Activated naive CD4-positive, alpha-beta T cell treated with anti-CD3 and anti-CD28 coated beads, Interleukin-2, amount 10 ng/mL, durations not matched to agents 5 hours and 36 hours (primary cell): ENCODE results near the gene HNRNPR. TPM values are rescaled to one million over a fixed set of nuclear protein-coding genes. Genes with fewer than 3 reads are reported as not detected.

Source experiments
- total RNA-seq, 2 experiments: library from RNA; stranded (reverse); gene quantifications; one replicate each; pipeline ENCODE4 v1.2.3, GENCODE V29; 2021

Gene HNRNPR
- total RNA-seq = 100 to 1,000 TPM; 157 to 163 TPM

DNA sequence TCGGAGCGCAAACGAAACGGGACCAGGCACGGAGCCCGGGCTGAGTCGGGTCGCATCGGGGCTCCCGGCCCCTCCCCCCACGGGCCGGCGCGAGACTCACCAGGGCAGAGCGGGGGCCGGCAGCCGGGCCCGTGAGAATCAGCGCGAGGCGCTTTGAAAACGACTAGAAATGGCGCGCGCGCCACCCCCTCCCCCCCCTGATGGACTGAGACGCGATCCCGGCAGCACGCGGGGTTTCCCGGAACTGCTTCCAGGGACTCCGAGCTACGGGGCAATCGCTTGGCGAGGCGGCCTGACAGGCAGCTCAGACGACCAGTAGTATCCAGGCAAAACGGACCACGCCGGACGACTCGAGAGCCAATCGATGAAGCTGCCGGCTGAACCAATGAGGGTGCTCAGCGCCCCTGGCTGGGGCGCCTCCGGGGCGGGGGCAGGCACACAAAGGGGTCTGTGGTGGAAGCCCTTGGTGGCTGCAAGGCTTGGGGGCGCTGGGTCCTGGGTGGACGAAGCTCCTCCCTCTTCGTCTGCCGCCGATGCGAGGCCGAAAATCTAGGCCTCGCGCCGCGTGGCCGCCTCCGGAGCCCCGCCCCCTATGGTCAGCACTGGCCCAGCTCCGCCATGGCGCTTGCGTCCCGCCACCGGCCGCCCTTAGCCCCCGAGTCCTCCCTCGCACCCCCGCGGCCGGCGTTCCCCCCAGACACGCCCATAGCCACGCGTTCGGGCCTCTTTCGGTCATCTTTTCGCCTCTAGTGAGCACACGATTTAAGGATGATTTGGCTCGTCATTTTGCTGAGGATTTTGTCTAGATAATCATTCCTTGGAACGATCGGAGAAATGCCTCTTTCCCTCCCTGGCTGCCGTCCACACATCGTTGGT lies at the start of gene HNRNPR:
Gene HNRNPR, minus strand, starts transcription at position 174 of the 876 bp plus-strand sequence. CDS start 3,276 bp downstream, outside the sequence.

DNA sequence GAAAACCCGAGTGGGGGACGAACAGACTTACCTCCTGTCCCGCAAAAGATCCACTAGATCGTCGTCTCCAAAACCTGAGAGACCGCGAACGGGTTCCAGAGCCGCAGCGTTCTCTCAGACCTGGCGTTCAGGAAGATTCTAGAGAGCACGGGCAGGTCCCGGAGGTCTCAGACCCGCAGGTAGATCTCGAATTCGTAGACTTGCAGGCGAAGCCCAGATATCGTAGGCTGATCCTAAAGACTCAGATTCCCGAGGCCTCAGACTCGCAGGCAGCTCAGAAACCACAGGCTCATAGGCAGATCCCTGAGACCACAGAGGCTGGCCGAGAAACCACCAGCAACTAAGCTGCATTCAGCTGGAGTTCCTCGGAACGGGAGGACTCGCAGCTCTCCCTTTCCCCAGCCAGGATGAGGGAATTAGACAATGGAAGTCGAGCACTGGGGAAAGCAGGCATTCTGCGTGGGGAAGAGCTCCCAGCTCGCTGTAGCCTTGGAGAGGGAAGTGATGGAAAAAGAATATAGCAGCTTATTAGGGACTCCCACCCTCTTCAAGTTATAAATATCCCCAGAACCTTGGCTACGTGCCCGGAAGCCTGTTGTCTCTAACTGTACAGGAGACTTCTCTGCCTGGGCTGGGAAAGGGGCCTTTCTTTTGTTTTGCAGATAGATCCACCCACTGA lies 25.4 kb upstream of the HNRNPR start, which contains the start of gene ZNF436:
Gene ZNF436, minus strand, starts transcription at position 502 of the 679 bp plus-strand sequence. CDS start 1,831 bp downstream, outside the sequence.

Other genes starting within 250 kb of the HNRNPR start
- 10 to 100 TPM; 17.8 to 18.7 TPM for gene LUZP1, start 175.4 kb downstream of the HNRNPR start, total RNA-seq
- gene HTR1D, start 126.8 kb downstream of the HNRNPR start, total RNA-seq = not detected
- gene ZNF436, start 25.6 kb upstream of the HNRNPR start, total RNA-seq = 1 to 10 TPM; 7.2 to 7.3 TPM
- 10 to 100 TPM; 59.4 to 62.2 TPM for gene TCEA3, start 80.5 kb upstream of the HNRNPR start, total RNA-seq
- under 1 TPM; 0.25 to 0.53 TPM for gene ASAP3, start 139.9 kb upstream of the HNRNPR start, total RNA-seq
- 10 to 100 TPM; 53.4 to 54.5 TPM for gene E2F2, start 186.9 kb upstream of the HNRNPR start, total RNA-seq
- 10 to 100 TPM; 32.0 TPM for gene ID3, start 215.2 kb upstream of the HNRNPR start, total RNA-seq